ENCODE measurements around the gene AGRN. TPM values are rescaled to one million over a fixed set of nuclear protein-coding genes. Genes with fewer than 3 reads are reported as not detected.

Gene AGRN
- total RNA-seq, 1 experiment from 2014 or later: 175 TPM

DNA sequence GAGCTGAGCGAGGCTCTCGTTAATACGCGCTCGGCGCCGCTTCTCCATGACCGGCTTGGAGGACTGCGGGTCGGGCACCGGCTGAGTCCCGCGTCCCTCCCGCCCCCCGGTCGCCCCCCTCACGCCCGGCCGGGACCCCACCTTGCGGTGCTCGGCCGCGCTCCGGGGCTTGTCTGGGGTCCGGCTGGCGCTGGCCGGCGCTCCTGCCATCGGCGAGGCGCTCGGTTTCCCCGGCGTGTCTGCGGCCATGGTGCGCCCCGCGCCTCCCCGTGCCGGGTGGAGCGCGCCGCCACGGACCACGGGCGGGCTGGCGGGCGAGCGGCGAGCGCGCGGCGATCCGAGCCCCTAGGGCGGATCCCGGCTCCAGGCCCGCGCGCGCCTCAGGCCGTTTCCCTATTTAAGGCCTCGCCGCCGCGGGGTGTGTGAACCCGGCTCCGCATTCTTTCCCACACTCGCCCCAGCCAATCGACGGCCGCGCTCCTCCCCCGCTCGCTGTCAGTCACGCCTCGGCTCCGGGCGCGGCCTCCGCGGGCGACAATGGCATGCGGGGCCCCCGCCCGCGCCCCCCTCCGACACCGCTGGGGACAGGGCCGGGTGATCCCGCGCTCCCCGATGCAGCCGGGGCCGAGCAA is 20.1 kb upstream of the AGRN start, which contains the start of gene HES4:
Gene HES4 (minus strand): TSS at position 373 of the 632 bp plus-strand sequence. CDS start 124 bp downstream, at position 249.
- Histone ChIP-seq H2AFZ (ENCODE audit: low read length) (no peak within 1 kb of the TSS), H3K14ac (ENCODE audit: insufficient read depth, low read length) (peak within 1 kb of the TSS; percentile 80), H3K27ac (ENCODE audit: insufficient read length, low read depth, low read length) (no peak within 1 kb of the TSS)

More for the DNA sequence above, 20.1 kb upstream of the AGRN start, which contains the start of gene HES4:
- Histone ChIP-seq H3K27me3 (ENCODE audit: insufficient read depth, low read length) (peaks cover 37% of the 10 kb centered on the region; the same call in 1 of the 2 replicates), H4K20me1 (ENCODE audit: control insufficient read depth, insufficient read depth, insufficient read length) (no peaks in the 10 kb centered on the region), H2AK5ac (ENCODE audit: insufficient read length, low read length) (no peak within 1 kb of the TSS), H2BK12ac (ENCODE audit: insufficient read length, low read depth, low read length) (no peak within 1 kb of the TSS), H4K91ac (ENCODE audit: insufficient read length, low read depth, low read length) (no peak within 1 kb of the TSS), H3K79me1 (ENCODE audit: insufficient read depth, low read depth, low read length, poor library complexity, severe bottlenecking) (no peaks in the 10 kb centered on the region), H3K4me2 (ENCODE audit: insufficient read depth, insufficient read length, low read length) (peak within 1 kb of the TSS; percentile 19), H4K8ac (replicated peaks; ENCODE audit: insufficient read length, low read depth, low read length) (no peak within 1 kb of the TSS), H3K23me2 (ENCODE audit: insufficient read length, low read depth, low read length, poor library complexity, severe bottlenecking) (peaks cover 20% of the 10 kb centered on the region), H3K18ac (ENCODE audit: insufficient read length, low read depth, low read length) (peak within 1 kb of the TSS; percentile 55), H3K4me1 (ENCODE audit: insufficient read depth, low read length) (0 out of 2 replicates have a peak, but pooled peaks cover 1% of the 10 kb centered on the region), H2BK5ac (ENCODE audit: insufficient read length, low read length) (no peak within 1 kb of the TSS), H4K5ac (ENCODE audit: insufficient read length, low read depth, low read length) (no peak within 1 kb of the TSS), H2BK120ac (ENCODE audit: low read depth, low read length, poor library complexity, severe bottlenecking) (no peak within 1 kb of the TSS), H3K4ac (ENCODE audit: low read depth, low read length) (no peak within 1 kb of the TSS; the same call in 1 of the 2 replicates), H3K9ac (ENCODE audit: extremely low read depth, insufficient read length, low read length) (no peak within 1 kb of the TSS), H3K9me3 (ENCODE audit: control insufficient read depth, low read depth, low read length) (no peaks in the 10 kb centered on the region), H3K79me2 (ENCODE audit: insufficient read depth, low read length) (no peaks in the 10 kb centered on the region), H2BK15ac (ENCODE audit: low read depth, low read length) (no peak within 1 kb of the TSS), H3T11ph (ENCODE audit: low read length) (no peak within 1 kb of the TSS), H3K56ac (ENCODE audit: insufficient read length, low read depth, low read length) (no peak within 1 kb of the TSS), H3K23ac (ENCODE audit: insufficient read length, low read depth, low read length) (no peak within 1 kb of the TSS), H2BK20ac (ENCODE audit: low read depth, low read length, poor library complexity, severe bottlenecking) (no peak within 1 kb of the TSS)
- Mint-ChIP-seq H3K27ac (peak within 1 kb of the TSS in 2 of 3 experiments; percentile 52 to 82; a peak in 3 of 7 replicates), H3K27me3 (ENCODE audit: low read depth) (peaks cover 79% of the 10 kb centered on the region), H3K4me3 (peak within 1 kb of the TSS; percentile 49 to 84), H3K4me1 (peaks cover 9 to 25% of the 10 kb centered on the region in 2 experiments), H3K9me3 (no peaks in the 10 kb centered on the region), H3K36me3 (ENCODE audit: insufficient read depth in 1 of 3, low read depth in 3 of 3) (no peaks in the 10 kb centered on the region)
- DNase-seq: peak; percentile 91
- TF ChIP-seq, protein P1, sequence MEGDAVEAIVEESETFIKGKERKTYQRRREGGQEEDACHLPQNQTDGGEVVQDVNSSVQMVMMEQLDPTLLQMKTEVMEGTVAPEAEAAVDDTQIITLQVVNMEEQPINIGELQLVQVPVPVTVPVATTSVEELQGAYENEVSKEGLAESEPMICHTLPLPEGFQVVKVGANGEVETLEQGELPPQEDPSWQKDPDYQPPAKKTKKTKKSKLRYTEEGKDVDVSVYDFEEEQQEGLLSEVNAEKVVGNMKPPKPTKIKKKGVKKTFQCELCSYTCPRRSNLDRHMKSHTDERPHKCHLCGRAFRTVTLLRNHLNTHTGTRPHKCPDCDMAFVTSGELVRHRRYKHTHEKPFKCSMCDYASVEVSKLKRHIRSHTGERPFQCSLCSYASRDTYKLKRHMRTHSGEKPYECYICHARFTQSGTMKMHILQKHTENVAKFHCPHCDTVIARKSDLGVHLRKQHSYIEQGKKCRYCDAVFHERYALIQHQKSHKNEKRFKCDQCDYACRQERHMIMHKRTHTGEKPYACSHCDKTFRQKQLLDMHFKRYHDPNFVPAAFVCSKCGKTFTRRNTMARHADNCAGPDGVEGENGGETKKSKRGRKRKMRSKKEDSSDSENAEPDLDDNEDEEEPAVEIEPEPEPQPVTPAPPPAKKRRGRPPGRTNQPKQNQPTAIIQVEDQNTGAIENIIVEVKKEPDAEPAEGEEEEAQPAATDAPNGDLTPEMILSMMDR (conservative IDR thresholded peaks at IDR 0.05): no peak
- no CpG with 5 or more reads among the region's 95 CpGs for WGBS (ENCODE audit: extremely low coverage, insufficient read length, low lambda C conversion rate)

All from H9 (cell line).